NCI-H1436 treated with DMSO at 0.1 percent for 48 hours (cell line): ENCODE measurements around the gene RANBP10.
"Not testable (repeated sequence)": the region's sequence is repeated elsewhere in the genome, so short reads cannot be mapped to it uniquely, and the experiment has no call there.

Source experiments
- DNase-seq: peaks from one replicate; lab custom pipeline; 2025; lab: John Stamatoyannopoulos, UW

The RANBP10 gene

GRCh38 chr16:67779256-67780014 lies 26.9 kb downstream of the RANBP10 start:
- no peak for DNase-seq

DNA sequence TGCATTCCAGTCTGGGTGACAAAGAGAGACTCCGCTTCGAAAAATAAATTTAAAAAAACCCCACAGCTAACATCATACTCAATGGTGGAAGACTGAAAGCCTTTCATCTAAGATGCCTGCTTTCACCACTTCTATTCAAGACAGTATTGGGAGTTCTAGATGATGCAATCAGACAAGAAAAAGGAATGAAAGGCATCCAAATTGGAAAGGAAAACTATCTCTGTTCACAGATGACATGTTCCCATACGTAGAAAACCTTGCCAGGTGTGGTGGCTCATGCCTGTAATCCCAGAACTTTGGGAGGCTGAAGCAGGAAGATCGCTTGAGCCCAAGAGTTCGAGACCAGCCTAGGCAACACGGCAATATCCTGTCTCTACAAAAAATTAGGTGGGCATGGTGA lies 31.1 kb downstream of the RANBP10 start:
- no peak for DNase-seq

DNA sequence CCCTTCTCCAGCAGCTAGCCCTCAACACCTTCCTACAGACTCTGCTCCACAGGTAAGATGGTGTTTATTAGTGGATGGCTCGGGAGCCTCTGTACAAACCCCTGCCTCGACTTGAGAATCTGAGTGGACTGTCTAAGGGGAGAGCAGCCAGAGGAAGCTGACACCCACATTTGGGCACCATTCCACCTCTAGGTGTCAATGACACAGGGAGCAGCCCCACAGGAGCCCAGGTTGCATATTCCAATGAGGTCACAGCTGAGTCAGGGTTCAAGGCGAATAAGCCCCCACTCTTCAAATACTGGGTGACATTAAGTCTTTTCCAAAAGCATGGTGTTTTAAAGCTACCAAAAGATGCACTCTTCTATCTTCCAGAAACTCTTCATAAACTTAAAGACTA lies 31.9 kb downstream of the RANBP10 start:
- DNase-seq, result no peak

- no peak for DNase-seq
Observed at GRCh38 chr16:67773569-67774456, 32.5 kb downstream of the RANBP10 start.

DNA sequence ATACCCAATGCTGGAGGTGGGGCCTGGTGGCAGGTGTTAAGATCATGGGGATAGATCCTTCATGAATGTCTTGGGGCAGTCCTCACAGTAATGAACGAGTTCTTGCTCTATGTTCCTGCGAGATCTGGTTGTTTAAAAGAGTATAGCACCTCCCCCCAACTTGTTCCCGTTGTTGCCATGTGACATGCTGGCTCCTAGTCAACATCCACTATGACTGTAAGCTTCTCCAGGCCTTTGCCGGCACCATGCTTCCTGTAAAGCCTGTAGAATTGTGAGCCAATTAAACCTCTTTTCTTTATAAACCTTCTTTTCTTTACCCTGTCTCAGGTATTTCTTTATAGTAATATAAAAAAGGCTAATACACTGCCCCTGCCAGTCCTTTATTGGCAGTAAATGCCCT lies 33.3 kb downstream of the RANBP10 start:
- no peak for DNase-seq

- DNase-seq, result no peak
Observed at GRCh38 chr16:67770346-67770991, 35.9 kb downstream of the RANBP10 start.

DNA sequence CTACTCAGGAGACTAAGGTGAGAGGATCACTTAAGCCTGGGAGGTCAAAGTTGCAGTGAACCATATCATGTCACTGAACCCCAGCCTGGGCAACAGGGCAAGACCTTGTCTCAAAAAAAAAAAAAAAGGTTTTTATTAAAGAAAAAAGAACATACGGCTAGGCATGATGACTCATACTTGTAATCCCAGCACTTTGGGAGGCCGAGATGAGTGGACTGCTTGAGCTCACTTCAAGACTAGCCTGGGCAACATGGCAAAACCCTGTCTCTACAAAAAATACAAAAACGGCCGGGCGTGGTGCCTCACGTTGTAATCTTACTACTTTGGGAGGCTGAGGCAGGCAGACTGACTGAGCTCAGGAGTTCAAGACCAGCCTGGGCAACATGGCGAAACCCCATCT lies 38.4 kb downstream of the RANBP10 start:
- no peak for DNase-seq

GRCh38 chr16:67766291-67766690 lies 40.1 kb downstream of the RANBP10 start:
- no peak for DNase-seq

- DNase-seq, result no peak
Observed at GRCh38 chr16:67764158-67764667, 42.1 kb downstream of the RANBP10 start.

- DNase-seq, result no peak
Observed at GRCh38 chr16:67763066-67763465, 43.3 kb downstream of the RANBP10 start.

DNA sequence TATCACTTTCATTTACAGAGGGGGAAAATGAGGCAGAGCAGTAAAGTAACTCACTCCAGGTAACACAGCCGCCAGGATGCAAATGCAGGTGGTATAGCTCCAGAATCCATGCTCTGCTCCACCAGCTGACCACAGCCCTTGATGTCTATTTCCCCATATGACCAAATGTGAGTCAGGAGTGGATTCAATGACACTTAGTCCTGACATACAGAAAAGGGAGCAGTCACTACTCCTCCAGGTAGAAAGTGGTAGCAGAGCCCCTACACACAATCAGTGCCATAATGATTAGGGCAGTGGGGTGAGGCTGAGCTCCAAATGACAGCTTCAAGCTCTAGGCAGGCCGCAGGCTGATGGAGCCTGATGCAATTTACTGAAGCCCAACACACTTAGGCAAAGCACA lies 44.0 kb downstream of the RANBP10 start:
- DNase-seq, result no peak

- no peak for DNase-seq
Observed at GRCh38 chr16:67761924-67762323, 44.4 kb downstream of the RANBP10 start.

DNA sequence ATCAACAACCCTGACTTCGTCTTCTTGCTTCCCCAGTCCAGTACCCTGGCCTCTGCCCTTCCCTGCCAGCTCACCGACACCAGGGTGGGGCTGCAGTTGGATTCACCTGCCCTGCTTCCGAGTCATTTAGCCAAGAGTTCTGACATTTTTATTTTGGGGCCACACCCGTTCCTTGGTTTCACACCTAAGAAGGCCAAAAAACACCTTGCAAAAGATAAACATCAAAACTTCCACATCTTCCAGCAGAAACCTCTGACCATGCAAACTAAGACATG lies 45.5 kb downstream of the RANBP10 start:
- DNase-seq, result no peak

- DNase-seq, result no peak
Observed at GRCh38 chr16:67760206-67760955, 46.0 kb downstream of the RANBP10 start.

GRCh38 chr16:67758966-67759365 lies 47.4 kb downstream of the RANBP10 start:
- DNase-seq, result no peak

DNA sequence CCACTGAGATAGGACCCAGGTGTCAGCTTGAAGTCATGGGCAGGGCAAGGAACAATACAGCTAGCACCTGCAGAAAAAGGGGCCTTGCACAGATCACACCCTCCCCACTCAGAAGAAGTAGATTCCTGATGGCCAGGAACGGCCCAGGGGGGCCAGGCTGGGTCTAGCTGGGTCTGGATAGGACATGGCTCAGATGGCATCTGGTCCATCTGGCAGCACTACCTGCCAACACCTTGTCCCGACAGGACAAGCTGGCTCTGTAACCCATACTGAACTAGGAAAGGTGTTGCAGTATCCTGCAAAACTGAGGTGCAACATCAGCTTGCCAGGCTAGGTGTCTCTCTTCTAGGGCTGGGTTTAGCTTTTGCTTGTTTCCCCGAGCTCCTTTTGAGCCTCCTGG lies 48.4 kb downstream of the RANBP10 start:
- DNase-seq, result no peak

GRCh38 chr16:67752641-67753040 lies 53.7 kb downstream of the RANBP10 start:
- DNase-seq, result no peak

GRCh38 chr16:67751331-67751730 lies 55.0 kb downstream of the RANBP10 start:
- DNase-seq, result not testable (repeated sequence)

GRCh38 chr16:67750466-67750865 lies 55.9 kb downstream of the RANBP10 start:
- no peak for DNase-seq

- DNase-seq, result no peak
Observed at GRCh38 chr16:67749436-67750078, 56.8 kb downstream of the RANBP10 start.

DNA sequence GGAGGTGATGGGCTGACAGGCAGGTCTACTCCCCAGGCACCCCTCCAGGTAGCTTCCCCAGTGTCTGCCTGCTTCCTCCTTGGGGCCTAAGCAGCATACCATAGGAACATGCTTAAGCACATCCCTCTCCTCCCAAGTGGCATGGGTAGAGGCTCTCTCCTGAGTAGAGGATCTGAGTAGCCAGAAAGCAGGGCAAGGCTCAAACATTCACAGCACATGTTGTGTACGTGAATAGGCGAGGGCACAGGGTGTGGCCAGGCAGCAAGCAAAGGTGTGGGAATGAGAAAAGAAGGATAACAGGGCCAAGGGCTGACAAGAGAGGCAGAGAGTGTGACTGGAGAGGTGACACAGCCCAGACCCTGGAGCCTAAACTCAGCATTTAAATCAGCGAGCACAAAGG lies 57.5 kb downstream of the RANBP10 start:
- no peak for DNase-seq

DNA sequence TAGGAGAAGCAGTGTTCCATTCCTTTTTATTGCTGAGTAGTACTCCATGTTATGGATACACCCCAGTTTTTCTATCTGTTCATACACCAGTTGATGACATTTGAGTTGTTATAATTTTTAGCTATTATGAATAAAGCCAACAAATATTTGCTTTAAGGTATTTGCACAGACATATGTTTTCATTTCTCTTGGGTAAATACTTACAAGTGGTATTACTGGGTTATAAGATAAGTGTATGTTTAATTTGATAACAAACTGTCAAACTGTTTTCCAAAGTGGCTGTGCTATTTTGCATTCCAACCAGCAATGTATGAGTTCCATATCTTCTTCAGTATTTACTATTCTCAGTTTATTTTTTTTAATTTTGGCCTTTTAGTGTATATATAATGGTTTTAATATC lies 59.5 kb downstream of the RANBP10 start:
- DNase-seq, result no peak
